ENCODE data around the gene APPL2.
A peak's percentile ranks its signal among the peaks of the same experiment; 100 is the strongest.

DNA sequence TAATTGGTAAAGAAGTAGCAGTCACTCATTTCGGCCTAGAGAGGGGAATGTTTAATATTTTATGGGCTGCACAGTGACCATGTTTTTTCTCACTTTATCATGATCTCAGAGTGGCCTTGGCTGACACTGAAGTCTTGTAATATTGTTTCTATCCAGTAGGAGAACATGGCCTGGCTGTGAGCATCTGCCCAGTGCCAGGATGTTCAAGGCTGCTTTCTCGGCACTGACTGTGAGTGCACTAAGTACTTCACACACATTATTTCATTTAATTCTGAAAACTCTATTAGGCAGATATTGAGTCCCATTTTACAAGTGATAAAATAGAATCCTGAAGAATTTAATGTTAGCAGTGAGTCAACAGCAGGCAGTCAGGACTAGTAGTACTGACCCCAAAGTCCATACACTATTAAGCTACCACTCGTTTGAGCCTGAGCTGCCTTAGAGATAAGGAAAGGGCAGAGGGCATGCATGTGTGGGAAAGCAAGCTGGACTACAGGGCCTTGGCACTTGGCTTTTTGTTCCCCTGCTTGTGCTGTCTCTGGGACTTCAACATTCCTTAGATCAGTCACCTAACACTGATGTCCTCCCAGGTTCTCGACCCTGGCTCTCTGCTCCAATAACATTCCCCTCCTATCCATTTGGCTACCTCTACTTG lies 42.2 kb upstream of the APPL2 start:
- TF ChIP-seq, protein P1, sequence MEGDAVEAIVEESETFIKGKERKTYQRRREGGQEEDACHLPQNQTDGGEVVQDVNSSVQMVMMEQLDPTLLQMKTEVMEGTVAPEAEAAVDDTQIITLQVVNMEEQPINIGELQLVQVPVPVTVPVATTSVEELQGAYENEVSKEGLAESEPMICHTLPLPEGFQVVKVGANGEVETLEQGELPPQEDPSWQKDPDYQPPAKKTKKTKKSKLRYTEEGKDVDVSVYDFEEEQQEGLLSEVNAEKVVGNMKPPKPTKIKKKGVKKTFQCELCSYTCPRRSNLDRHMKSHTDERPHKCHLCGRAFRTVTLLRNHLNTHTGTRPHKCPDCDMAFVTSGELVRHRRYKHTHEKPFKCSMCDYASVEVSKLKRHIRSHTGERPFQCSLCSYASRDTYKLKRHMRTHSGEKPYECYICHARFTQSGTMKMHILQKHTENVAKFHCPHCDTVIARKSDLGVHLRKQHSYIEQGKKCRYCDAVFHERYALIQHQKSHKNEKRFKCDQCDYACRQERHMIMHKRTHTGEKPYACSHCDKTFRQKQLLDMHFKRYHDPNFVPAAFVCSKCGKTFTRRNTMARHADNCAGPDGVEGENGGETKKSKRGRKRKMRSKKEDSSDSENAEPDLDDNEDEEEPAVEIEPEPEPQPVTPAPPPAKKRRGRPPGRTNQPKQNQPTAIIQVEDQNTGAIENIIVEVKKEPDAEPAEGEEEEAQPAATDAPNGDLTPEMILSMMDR (conservative IDR thresholded peaks at IDR 0.05; ENCODE audit: low read depth, low read length): peak; percentile 40; the same call in 1 of the 2 replicates
- TF ChIP-seq EZH2 (IDR thresholded peaks at IDR 0.05; ENCODE audit: low read length, unreplicated experiment): no peak
